HCT116 (cell line): ENCODE data around the gene HTR7. TPM values are rescaled to one million over a fixed set of nuclear protein-coding genes. Genes with fewer than 3 reads are reported as not detected.

Experiments
- ATAC-seq: fragments of 200-7000 bp; cut with Tn5 transposase; 2 replicates; pipeline ENCODE4 v1.9.1; 2020; ENCODE audit warnings: mild to moderate bottlenecking, moderate library complexity
- BruUV-seq: library from RNA; stranded (reverse); fragments of 400-500 nt; replicated peaks from 2 replicates; lab custom pipeline; 2021; lab: Mats Ljungman, UMichigan
- CTCF ChIA-PET: fragments of 300-600 bp; sonication (Branson Sonifier 250); formaldehyde crosslinking; loops from one replicate; lab custom pipeline; 2021; ENCODE audit warnings: antibody characterized with exemption; lab: Charles Lee
- POLR2A ChIA-PET: fragments of 300-600, 350-600 bp; sonication (Branson Sonifier 250); formaldehyde crosslinking; loops from one replicate; lab custom pipeline; 2021; ENCODE audit warnings: antibody characterized with exemption; lab: Charles Lee
- RAD21 ChIA-PET, 2 experiments: fragments of 300-600 bp; sonication (Branson Sonifier 250); formaldehyde crosslinking; loops; one replicate each; lab custom pipeline; 2023; ENCODE audit warnings: low total read pairs in 2 of 2; ENCODE audit not compliant: uncharacterized antibody in 2 of 2, unreplicated experiment in 2 of 2, low non-redundant PET in 1 of 2; lab: Charles Lee
- DNase-seq: peaks from one replicate; pipeline ENCODE4 v3.0.0-alpha.2; 2010; ENCODE audit warnings: low read depth, low spot score
- H2AFZ ChIP-seq: fragments of 200-600 bp; shearing (Covaris generic), sonication (generic); 2 replicates; pipeline ENCODE4 v1.6.1; 2017; ENCODE audit warnings: low read depth, mixed run types, mixed read lengths, antibody characterized with exemption, low read length; ENCODE audit not compliant: poor library complexity, severe bottlenecking
- H3K27ac ChIP-seq: 2 replicates; pipeline ENCODE4 v1.5.1; 2012; ENCODE audit warnings: low read depth, low read length
- H3K27me3 ChIP-seq: fragments of 200-600 bp; sonication (generic); 2 replicates; pipeline ENCODE4 v1.6.1; 2016; ENCODE audit warnings: mixed run types, low read length, mixed read lengths; ENCODE audit not compliant: insufficient read depth
- H3K36me3 ChIP-seq, 2 experiments: fragments of 200-500 bp in 1 of 2; fragments of 200-600 bp in 1 of 2; sonication (Bioruptor generic) in 1 of 2; sonication (generic) in 1 of 2; 2 replicates each; pipeline versions ENCODE4 v1.5.1 to v1.6.1; 2014 to 2016; ENCODE audit warnings: low read length in 2 of 2, inconsistent platforms in 1 of 2, mixed read lengths in 1 of 2, mixed run types in 1 of 2; ENCODE audit not compliant: insufficient read depth in 2 of 2, control insufficient read depth in 1 of 2
- H3K4me1 ChIP-seq, 2 experiments: fragments of 200-600 bp in 1 of 2; sonication (generic) in 1 of 2; 2 replicates each; pipeline versions ENCODE4 v1.5.1 to v1.6.1; 2012 to 2017; ENCODE audit warnings: low read length in 2 of 2, inconsistent platforms in 1 of 2, mild to moderate bottlenecking in 1 of 2, mixed read lengths in 1 of 2, mixed run types in 1 of 2, moderate library complexity in 1 of 2; ENCODE audit not compliant: insufficient read depth in 2 of 2, control insufficient read depth in 1 of 2
- H3K4me2 ChIP-seq: fragments of 200-600 bp; sonication (generic); 2 replicates; pipeline ENCODE4 v1.6.1; 2017; ENCODE audit warnings: mixed run types, low read length, mixed read lengths
- H3K4me3 ChIP-seq, 2 experiments: fragments of 200-600 bp in 1 of 2; sonication (generic) in 1 of 2; replicated peaks in 1 of 2; 2 replicates each; pipeline ENCODE4 v1.5.1; 2011 to 2016; ENCODE audit warnings: low read length in 2 of 2, control low read depth in 1 of 2, low read depth in 1 of 2, mild to moderate bottlenecking in 1 of 2, mixed read lengths in 1 of 2, mixed run types in 1 of 2
- H3K79me2 ChIP-seq: fragments of 200-600 bp; sonication (generic); 2 replicates; pipeline ENCODE4 v1.6.1; 2017; ENCODE audit warnings: mild to moderate bottlenecking, mixed run types, low read length, moderate library complexity, mixed read lengths; ENCODE audit not compliant: insufficient read depth
- H3K9ac ChIP-seq: fragments of 200-600 bp; sonication (generic); 2 replicates; pipeline ENCODE4 v1.6.1; 2016; ENCODE audit warnings: low read length, mixed read lengths
- H3K9me2 ChIP-seq: fragments of 200-600 bp; sonication (generic), shearing (Covaris generic); 2 replicates; pipeline ENCODE4 v1.6.1; 2017; ENCODE audit warnings: mixed run types, mild to moderate bottlenecking, moderate library complexity; ENCODE audit not compliant: insufficient read depth
- H3K9me3 ChIP-seq, 2 experiments: fragments of 200-500 bp in 1 of 2; fragments of 200-600 bp in 1 of 2; sonication (Bioruptor generic) in 1 of 2; sonication (generic) in 1 of 2; 2 replicates each; pipeline ENCODE4 v1.6.1; 2014 to 2017; ENCODE audit warnings: low read length in 2 of 2, mixed read lengths in 2 of 2, inconsistent platforms in 1 of 2, low read depth in 1 of 2, mild to moderate bottlenecking in 1 of 2, mixed run types in 1 of 2, moderate library complexity in 1 of 2; ENCODE audit not compliant: control insufficient read depth in 1 of 2, insufficient read depth in 1 of 2
- H4K20me1 ChIP-seq: fragments of 200-600 bp; sonication (generic), shearing (Covaris generic); 2 replicates; pipeline ENCODE4 v1.6.1; 2017; ENCODE audit warnings: mixed run types, mild to moderate bottlenecking, moderate library complexity; ENCODE audit not compliant: insufficient read depth
- ATF3 ChIP-seq: IDR thresholded peaks from 2 replicates; pipeline ENCODE4 v1.6.1; 2012
- CBX3 ChIP-seq: IDR thresholded peaks from 2 replicates; pipeline ENCODE4 v1.6.1; 2012; ENCODE audit warnings: low read depth
- CEBPB ChIP-seq: IDR thresholded peaks from 2 replicates; pipeline ENCODE4 v1.6.1; 2012; ENCODE audit warnings: low read depth
- EGR1 ChIP-seq: IDR thresholded peaks from 2 replicates; pipeline ENCODE4 v1.6.1; 2012; ENCODE audit warnings: low read depth
- ELF1 ChIP-seq: IDR thresholded peaks from 2 replicates; pipeline ENCODE4 v1.6.1; 2012; ENCODE audit warnings: low read depth, borderline replicate concordance
- EZH2 ChIP-seq: fragments of 200-600 bp; sonication (generic); IDR thresholded peaks from 2 replicates; pipeline ENCODE4 v1.6.1; 2017; ENCODE audit warnings: antibody characterized with exemption, mixed run types
- MAX ChIP-seq: IDR thresholded peaks from 2 replicates; pipeline ENCODE4 v1.6.1; 2012
- RAD21 ChIP-seq: IDR thresholded peaks from 2 replicates; pipeline ENCODE4 v1.6.1; 2012; ENCODE audit warnings: low read depth, mild to moderate bottlenecking
- REST ChIP-seq: IDR thresholded peaks from 2 replicates; pipeline ENCODE4 v1.6.1; 2012; ENCODE audit warnings: low read depth
- ZFX ChIP-seq: fragments of 450-650 bp; IDR thresholded peaks from 2 replicates; pipeline ENCODE4 v1.6.1; 2017
- ZNF274 ChIP-seq: fragments of 200-500 bp; sonication (Bioruptor generic); IDR thresholded peaks from 2 replicates; pipeline ENCODE4 v1.6.1; 2014; ENCODE audit warnings: mild to moderate bottlenecking, low read depth, low read length, inconsistent platforms
- intact Hi-C: fragments of 100-400 bp; cut with micrococcal nuclease; formaldehyde crosslinking; loops from 2 replicates; pipeline ENCODE4 v1.10.0; 2022
- total RNA-seq: library from RNA; stranded (reverse); gene quantifications from one replicate; pipeline ENCODE4 v1.2.1, GENCODE V29; 2021; ENCODE audit not compliant: unreplicated experiment

The HTR7 gene
- total RNA-seq, 1 experiment from 2014 or later = 32.2 TPM

GRCh38 chr10:90860790-90861189 lies 3.0 kb upstream of the HTR7 start:
- Histone ChIP-seq H4K20me1 (no peaks in the 10 kb centered on the region), H3K79me2 (peaks cover 15% of the 10 kb centered on the region), H3K4me3 (no peak overlapping the region), H3K36me3 (no peaks in the 10 kb centered on the region), H3K27ac (0 out of 2 replicates have a peak overlapping the region, but pooled peaks have one; percentile 95), H3K9me3 (no peaks in the 10 kb centered on the region), H3K27me3 (no peaks in the 10 kb centered on the region), H3K4me1 (peaks cover 18 to 36% of the 10 kb centered on the region in 2 experiments), H3K4me2 (no peak overlapping the region), H3K9me2 (no peaks in the 10 kb centered on the region), H2AFZ (no peak overlapping the region), H3K9ac (no peak overlapping the region)
- intact Hi-C loops = loop anchor here (5.0 to 10.0 kb wide), 4 partner anchors 196 to 1433 kb away; no protein-coding TSS in a partner anchor
- no TSS peak for BruUV-seq
- CTCF ChIA-PET = interaction anchor here (1.0 to 2.7 kb wide), 4 partner anchors 72 to 712 kb away, joined by 4 to 39 read pairs (median 4); no protein-coding TSS in a partner anchor
- no peak for DNase-seq
- TF ChIP-seq REST (no peak), CBX3 (no peak), ZFX (no peak), EZH2 (no peak), CEBPB (no peak), ZNF274 (no peak), EGR1 (no peak), ATF3 (no peak), MAX (no peak), ELF1 (no peak), RAD21 (no peak)
- RAD21 ChIA-PET = interaction anchor here in 1 of 2 experiments (2.4 kb wide), 1 partner anchor 108 kb away, joined by 5 read pairs; no protein-coding TSS in a partner anchor
- POLR2A ChIA-PET = no interaction called here
- no peak for ATAC-seq
